ENCODE data around the gene PRRX1.

PRRX1 gene

GRCh38 chr1:170755795-170756194 lies 91.9 kb downstream of the PRRX1 start:
- no peaks in the 10 kb centered on the region for H3K9me2 ChIP-seq (replicated peaks; ENCODE audit: insufficient read depth, low read length)
- no peaks in the 10 kb centered on the region for H3K36me3 ChIP-seq (replicated peaks; ENCODE audit: insufficient read depth, low read length)
- H3K79me2 ChIP-seq (ENCODE audit: low read length): no peaks in the 10 kb centered on the region
- H3K9ac ChIP-seq (ENCODE audit: low read length): no peak overlapping the region
- H3K27me3 ChIP-seq (replicated peaks; ENCODE audit: insufficient read depth, low read length): no peaks in the 10 kb centered on the region
- no peak for TF ChIP-seq EZH2phosphoT487 (IDR thresholded peaks at IDR 0.05; ENCODE audit: low read length)
- H3K27ac ChIP-seq (ENCODE audit: low read length): no peak overlapping the region
- no peaks in the 10 kb centered on the region for H3F3A ChIP-seq (ENCODE audit: insufficient read depth, low read length)
- no peaks in the 10 kb centered on the region for H4K20me1 ChIP-seq (ENCODE audit: insufficient read depth, low read length)
- no peak overlapping the region for H3K4me2 ChIP-seq (ENCODE audit: low read depth, low read length)
- no peak overlapping the region for H2AFZ ChIP-seq (ENCODE audit: low read length)
- no peak for DNase-seq
- no peak overlapping the region for H3K4me3 ChIP-seq (ENCODE audit: low read length)
- H3K9me3 ChIP-seq (replicated peaks; ENCODE audit: insufficient read depth, low read length): no peaks in the 10 kb centered on the region
- no peaks in the 10 kb centered on the region for H3K4me1 ChIP-seq (ENCODE audit: low read length)

- no peak overlapping the region for H3K9ac ChIP-seq (ENCODE audit: low read length)
- TF ChIP-seq CTCF (IDR thresholded peaks at IDR 0.05; ENCODE audit: low read length) (no peak), EZH2phosphoT487 (IDR thresholded peaks at IDR 0.05; ENCODE audit: low read length) (no peak), EZH2 (optimal IDR thresholded peaks at IDR 0.05; ENCODE audit: low read depth, low read length) (no peak)
- no peaks in the 10 kb centered on the region for H3K27me3 ChIP-seq (replicated peaks; ENCODE audit: insufficient read depth, low read length)
- no peak overlapping the region for H3K27ac ChIP-seq (ENCODE audit: low read length)
- H3K4me3 ChIP-seq (ENCODE audit: low read length): no peak overlapping the region
- no peak for DNase-seq
- no peak overlapping the region for H3K4me2 ChIP-seq (ENCODE audit: low read depth, low read length)
- no peak overlapping the region for H2AFZ ChIP-seq (ENCODE audit: low read length)
- H3K79me2 ChIP-seq (ENCODE audit: low read length): no peaks in the 10 kb centered on the region
- no peaks in the 10 kb centered on the region for H3K9me2 ChIP-seq (replicated peaks; ENCODE audit: insufficient read depth, low read length)
- no peaks in the 10 kb centered on the region for H3K36me3 ChIP-seq (replicated peaks; ENCODE audit: insufficient read depth, low read length)
- H3F3A ChIP-seq (ENCODE audit: insufficient read depth, low read length): no peaks in the 10 kb centered on the region
- no peaks in the 10 kb centered on the region for H3K4me1 ChIP-seq (ENCODE audit: low read length)
- no peaks in the 10 kb centered on the region for H3K9me3 ChIP-seq (replicated peaks; ENCODE audit: insufficient read depth, low read length)
- H4K20me1 ChIP-seq (ENCODE audit: insufficient read depth, low read length): no peaks in the 10 kb centered on the region
These were observed 95.1 kb downstream of the PRRX1 start for GRCh38 chr1:170758992-170759391.

GRCh38 chr1:170765279-170765678 lies 101.3 kb downstream of the PRRX1 start:
- Histone ChIP-seq H3K9ac (ENCODE audit: low read length) (no peak overlapping the region), H3K9me2 (replicated peaks; ENCODE audit: insufficient read depth, low read length) (no peaks in the 10 kb centered on the region)

More at GRCh38 chr1:170765279-170765678, 101.3 kb downstream of the PRRX1 start:
- DNase-seq: no peak
- Histone ChIP-seq H3K27ac (ENCODE audit: low read length) (no peak overlapping the region), H3K27me3 (replicated peaks; ENCODE audit: insufficient read depth, low read length) (no peaks in the 10 kb centered on the region), H2AFZ (ENCODE audit: low read length) (no peak overlapping the region), H3K4me3 (ENCODE audit: low read length) (no peak overlapping the region), H4K20me1 (ENCODE audit: insufficient read depth, low read length) (no peaks in the 10 kb centered on the region), H3K79me2 (ENCODE audit: low read length) (no peaks in the 10 kb centered on the region), H3K9me3 (replicated peaks; ENCODE audit: insufficient read depth, low read length) (no peaks in the 10 kb centered on the region), H3K4me1 (ENCODE audit: low read length) (no peaks in the 10 kb centered on the region), H3K36me3 (replicated peaks; ENCODE audit: insufficient read depth, low read length) (no peaks in the 10 kb centered on the region), H3F3A (ENCODE audit: insufficient read depth, low read length) (no peaks in the 10 kb centered on the region), H3K4me2 (ENCODE audit: low read depth, low read length) (no peak overlapping the region)
- TF ChIP-seq EZH2phosphoT487 (IDR thresholded peaks at IDR 0.05; ENCODE audit: low read length) (no peak), CTCF (IDR thresholded peaks at IDR 0.05; ENCODE audit: low read length) (no peak), EZH2 (optimal IDR thresholded peaks at IDR 0.05; ENCODE audit: low read depth, low read length) (no peak)

Data from MM.1S (cell line).